ENCODE results near the gene ACOXL.

DNA sequence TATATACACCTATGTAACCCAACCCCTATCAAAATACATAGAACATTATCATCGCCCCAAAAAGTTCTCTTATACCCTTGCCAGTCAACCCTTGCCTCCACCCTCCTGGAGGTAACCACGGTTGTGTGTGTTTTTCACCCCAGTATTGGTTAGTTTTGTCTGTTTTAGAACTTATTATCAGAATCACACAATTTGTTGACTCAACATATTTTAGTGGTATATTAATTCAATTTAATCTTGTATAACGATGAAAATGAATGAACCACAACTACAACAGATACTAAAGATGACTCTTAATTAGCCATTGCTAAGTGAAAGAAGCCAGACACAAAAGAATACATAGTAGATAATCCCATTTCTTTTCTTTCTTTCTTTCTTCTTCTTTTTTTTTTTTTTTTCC lies 19.3 kb downstream of the ACOXL start:
- TF ChIP-seq EZH2 (IDR thresholded peaks at IDR 0.05; ENCODE audit: borderline replicate concordance, low read length) (no peak), CTCF (IDR thresholded peaks at IDR 0.05; ENCODE audit: low read length) (no peak)
